HG02798 (cell line): ENCODE results near the gene TSHZ2.

Source experiments
- ATAC-seq: cut with Tn5 transposase; IDR thresholded peaks from one replicate; pipeline ENCODE4 v1.9.1; 2021; ENCODE audit warnings: mild to moderate bottlenecking; ENCODE audit not compliant: unreplicated experiment, poor library complexity

The TSHZ2 gene

GRCh38 chr20:52992632-52993031, 20.5 kb downstream of the TSHZ2 start:
- ATAC-seq, result no peak

GRCh38 chr20:52993076-52993475, 20.9 kb downstream of the TSHZ2 start:
- no peak for ATAC-seq

- no peak for ATAC-seq
Observed at GRCh38 chr20:52994184-52994970, 22.2 kb downstream of the TSHZ2 start.

- ATAC-seq, result no peak
Observed at GRCh38 chr20:52996130-52996529, 24.0 kb downstream of the TSHZ2 start.

- ATAC-seq, result no peak
Observed at GRCh38 chr20:52996658-52997057, 24.5 kb downstream of the TSHZ2 start.

GRCh38 chr20:52998268-52998667, 26.1 kb downstream of the TSHZ2 start:
- no peak for ATAC-seq

GRCh38 chr20:52999040-52999439, 26.9 kb downstream of the TSHZ2 start:
- no peak for ATAC-seq

GRCh38 chr20:53001498-53002301, 29.5 kb downstream of the TSHZ2 start:
- peak; percentile 75 for ATAC-seq

- no peak for ATAC-seq
Observed at GRCh38 chr20:53002786-53003185, 30.6 kb downstream of the TSHZ2 start.

- no peak for ATAC-seq
Observed at GRCh38 chr20:53003420-53004154, 31.4 kb downstream of the TSHZ2 start.

GRCh38 chr20:53004267-53004813, 32.2 kb downstream of the TSHZ2 start:
- no peak for ATAC-seq

- ATAC-seq, result no peak
Observed at GRCh38 chr20:53009979-53010735, 38.0 kb downstream of the TSHZ2 start.

GRCh38 chr20:53011640-53012039, 39.5 kb downstream of the TSHZ2 start:
- ATAC-seq, result no peak

GRCh38 chr20:53013183-53013582, 41.0 kb downstream of the TSHZ2 start:
- no peak for ATAC-seq

- ATAC-seq, result no peak
Observed at GRCh38 chr20:53013847-53014246, 41.7 kb downstream of the TSHZ2 start.

GRCh38 chr20:53016071-53016470, 43.9 kb downstream of the TSHZ2 start:
- no peak for ATAC-seq

GRCh38 chr20:53016534-53017042, 44.4 kb downstream of the TSHZ2 start:
- ATAC-seq, result no peak

- ATAC-seq, result no peak
Observed at GRCh38 chr20:53017206-53017605, 45.0 kb downstream of the TSHZ2 start.

GRCh38 chr20:53019464-53019863, 47.3 kb downstream of the TSHZ2 start:
- no peak for ATAC-seq

GRCh38 chr20:53020376-53020775, 48.2 kb downstream of the TSHZ2 start:
- ATAC-seq, result no peak
